Measurements from ENCODE around the gene PRLHR.

GRCh38 chr10:118551535-118552100, 43.8 kb downstream of the PRLHR start:
- TF ChIP-seq CTCF (IDR thresholded peaks at IDR 0.05) (no peak), POLR2A (IDR thresholded peaks at IDR 0.05) (no peak)

Data from breast epithelium (tissue), 3 donors.